HG03565 (cell line): ENCODE data around the gene TTLL11.
"Not testable (repeated sequence)": the region's sequence is repeated elsewhere in the genome, so short reads cannot be mapped to it uniquely, and the experiment has no call there.

Source experiments
- ATAC-seq: cut with Tn5 transposase; IDR thresholded peaks from one replicate; pipeline ENCODE4 v1.9.1; 2021; ENCODE audit warnings: mild to moderate bottlenecking, moderate library complexity; ENCODE audit not compliant: unreplicated experiment

Gene TTLL11

DNA sequence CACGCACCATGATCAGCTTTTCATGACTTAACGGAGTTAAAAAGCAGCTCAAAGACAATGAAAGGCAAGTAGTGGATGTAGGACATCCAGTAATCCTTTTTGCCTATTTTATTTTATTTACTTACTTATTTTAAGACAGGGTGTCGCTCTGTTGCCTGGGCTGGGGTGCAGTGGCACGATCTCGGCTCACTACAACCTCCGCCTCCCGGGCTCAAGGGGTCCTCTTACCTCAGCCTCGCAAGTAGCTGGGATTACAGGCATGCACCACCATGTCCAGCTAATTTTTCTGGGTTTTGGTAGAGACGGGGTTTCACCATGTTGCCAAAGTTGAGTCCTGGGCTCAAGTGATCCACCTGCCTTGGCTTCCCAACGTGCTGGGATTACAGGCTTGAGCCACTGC, 292.7 kb downstream of the TTLL11 start:
- no peak for ATAC-seq

DNA sequence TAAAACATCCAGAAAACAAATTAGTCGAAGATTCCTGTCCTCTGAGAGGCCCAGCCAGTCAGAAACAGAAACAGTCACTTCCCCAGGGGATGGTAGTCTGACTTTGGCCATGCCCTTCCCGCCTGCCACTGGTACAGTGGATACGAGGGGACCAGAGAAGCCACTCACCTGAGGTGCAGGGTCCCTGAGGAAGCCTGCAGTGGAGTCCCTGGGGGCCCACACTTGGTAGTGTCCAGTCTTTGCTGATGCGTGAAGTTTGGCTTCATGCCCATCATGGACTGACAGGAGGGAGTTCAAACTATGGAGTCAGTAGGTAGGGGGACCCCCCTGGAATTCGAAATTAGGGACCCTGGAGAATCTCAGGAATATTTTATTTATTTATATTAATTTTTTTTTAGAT, 294.2 kb downstream of the TTLL11 start:
- no peak for ATAC-seq

DNA sequence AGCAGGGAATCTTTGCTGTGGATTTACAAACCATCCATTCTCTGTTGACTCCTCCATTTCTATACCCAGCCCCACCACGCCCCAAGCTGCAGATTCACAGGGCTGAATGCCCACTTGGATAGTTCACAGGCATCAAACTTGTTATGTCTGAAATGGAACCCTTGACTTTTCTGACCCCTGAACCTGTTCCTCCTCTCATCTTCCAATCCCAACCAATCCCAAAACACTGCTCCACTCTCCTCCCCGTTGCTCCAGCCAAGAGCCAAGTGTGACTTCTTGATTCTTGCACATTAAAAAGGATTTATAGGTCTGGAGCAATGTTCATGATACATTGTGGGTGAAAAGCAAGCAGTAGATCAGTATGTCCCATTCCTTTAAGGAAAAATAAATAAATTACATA, 296.0 kb downstream of the TTLL11 start:
- no peak for ATAC-seq

DNA sequence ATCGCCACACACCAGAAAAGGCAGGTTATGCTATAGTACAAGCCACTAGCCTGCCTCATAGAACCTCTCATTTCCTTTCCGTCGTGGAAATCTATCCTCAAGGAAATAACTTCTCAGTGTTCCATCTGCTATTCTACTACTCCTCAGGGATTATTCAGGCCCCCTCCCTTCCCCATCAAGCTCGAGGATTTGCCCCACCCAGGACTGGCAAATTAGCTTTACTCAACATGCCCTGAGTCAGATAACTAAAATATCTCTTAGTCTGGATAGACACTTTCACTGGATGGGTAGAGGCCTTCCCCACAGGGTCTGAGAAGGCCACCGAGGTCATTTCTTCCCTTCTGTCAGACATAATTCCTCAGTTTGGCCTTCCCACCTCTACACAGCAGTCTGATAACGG, 298.8 kb downstream of the TTLL11 start:
- ATAC-seq, result not testable (repeated sequence)

DNA sequence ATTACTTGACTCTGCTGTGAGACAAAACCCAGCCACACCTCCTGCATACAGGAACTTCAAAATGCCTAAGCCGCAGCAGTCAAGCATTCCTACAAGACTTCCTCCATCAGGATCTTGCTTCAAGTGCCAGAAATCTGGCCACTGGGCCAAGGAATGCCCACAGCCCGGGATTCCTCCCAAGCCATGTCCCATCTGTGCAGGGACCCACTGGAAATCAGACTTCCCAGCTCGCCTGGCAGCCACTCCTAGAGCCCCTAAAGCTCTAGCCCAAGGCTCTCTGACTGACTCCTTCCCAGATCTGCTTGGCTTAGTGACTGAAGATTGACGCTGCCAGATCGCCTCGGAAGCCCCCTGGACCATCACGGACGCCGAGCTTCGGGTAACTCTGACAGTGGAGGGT, 300.6 kb downstream of the TTLL11 start:
- not testable (repeated sequence) for ATAC-seq

DNA sequence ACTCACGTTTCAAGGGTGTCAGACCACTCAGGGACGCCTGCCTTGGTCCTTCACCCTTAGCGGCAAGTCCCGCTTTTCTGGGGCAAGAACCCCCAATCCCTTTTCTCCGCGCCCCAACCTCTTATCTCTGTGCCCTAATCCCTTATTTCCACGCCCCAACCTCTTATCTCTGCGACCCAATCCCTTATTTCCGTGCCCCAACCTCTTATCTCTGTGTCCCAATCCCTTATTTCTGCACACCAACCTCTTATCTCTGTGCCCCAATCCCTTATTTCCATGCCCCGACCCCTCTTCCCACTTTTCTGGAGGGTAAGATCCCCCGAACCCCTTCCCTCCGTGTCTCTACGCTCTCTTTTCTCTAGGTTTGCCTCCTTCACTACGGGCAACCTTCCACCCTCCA, 302.3 kb downstream of the TTLL11 start:
- ATAC-seq, result no peak

DNA sequence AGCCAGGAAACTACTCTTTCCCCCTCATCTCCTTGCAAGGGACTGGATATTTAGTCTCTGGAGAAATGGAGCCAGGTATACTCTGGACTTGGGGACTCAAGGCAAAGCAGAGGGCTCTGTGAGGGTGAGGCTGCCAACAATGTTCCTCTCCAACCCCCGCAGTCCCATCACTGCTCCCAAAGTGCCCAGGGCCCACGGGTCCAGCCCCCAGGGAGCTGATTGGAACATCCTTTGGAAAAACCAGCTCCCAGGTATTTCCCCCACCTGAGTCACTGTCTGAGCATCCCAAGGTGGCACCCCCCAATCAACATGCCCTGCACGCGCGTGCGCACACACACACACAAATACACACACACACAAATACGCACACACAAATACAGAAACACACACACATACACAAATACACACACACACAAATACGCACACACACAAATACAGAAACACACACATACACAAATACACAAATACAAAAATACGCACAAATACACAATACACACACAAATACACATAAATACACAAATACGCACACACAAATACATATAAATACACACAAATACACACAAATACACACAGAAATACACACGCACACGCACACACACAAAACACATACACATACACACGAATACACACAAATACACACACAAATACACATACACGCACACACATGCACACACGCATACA, 304.3 kb downstream of the TTLL11 start:
- ATAC-seq, result no peak

DNA sequence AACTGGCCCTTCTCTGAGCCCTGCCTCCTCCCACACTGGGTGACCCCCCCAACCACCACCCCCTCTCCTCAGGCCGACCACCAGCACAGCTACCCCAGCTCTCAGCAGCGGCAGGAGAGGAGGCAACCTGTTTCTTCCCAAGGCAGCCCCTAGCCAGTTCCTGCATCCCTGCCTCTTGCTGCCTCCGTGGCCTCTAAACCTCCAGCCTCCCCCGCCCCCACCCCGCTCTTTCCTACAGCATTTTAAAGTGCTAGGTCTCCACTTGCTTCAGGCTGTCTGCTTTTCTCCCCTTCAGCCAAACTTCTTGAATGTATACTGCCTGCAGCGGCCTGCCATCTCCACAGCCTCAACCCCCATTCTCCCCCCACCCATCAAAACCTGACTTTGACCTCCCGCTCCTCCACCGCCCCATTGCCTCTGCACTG, 306.1 kb downstream of the TTLL11 start:
- no peak for ATAC-seq

DNA sequence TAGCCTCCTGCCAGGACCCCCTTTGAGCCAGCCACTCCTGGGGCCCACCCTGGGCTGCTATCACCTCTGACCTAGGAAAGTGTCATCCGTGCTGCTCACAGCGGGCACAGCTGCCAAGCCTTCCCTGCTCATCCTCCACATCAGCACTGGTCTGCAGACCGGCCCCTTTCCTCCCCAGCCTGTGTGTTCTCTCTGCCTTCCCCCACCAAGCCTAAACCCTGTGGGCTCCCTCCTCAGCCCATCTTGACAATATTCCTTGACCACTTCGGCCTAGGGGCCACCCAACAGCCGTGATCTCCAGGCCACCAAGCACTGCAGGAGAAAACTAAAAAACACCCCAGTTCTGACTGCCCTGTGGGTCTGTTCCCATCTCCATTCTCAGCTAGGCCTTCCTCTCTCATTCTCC, 306.6 kb downstream of the TTLL11 start:
- no peak for ATAC-seq

DNA sequence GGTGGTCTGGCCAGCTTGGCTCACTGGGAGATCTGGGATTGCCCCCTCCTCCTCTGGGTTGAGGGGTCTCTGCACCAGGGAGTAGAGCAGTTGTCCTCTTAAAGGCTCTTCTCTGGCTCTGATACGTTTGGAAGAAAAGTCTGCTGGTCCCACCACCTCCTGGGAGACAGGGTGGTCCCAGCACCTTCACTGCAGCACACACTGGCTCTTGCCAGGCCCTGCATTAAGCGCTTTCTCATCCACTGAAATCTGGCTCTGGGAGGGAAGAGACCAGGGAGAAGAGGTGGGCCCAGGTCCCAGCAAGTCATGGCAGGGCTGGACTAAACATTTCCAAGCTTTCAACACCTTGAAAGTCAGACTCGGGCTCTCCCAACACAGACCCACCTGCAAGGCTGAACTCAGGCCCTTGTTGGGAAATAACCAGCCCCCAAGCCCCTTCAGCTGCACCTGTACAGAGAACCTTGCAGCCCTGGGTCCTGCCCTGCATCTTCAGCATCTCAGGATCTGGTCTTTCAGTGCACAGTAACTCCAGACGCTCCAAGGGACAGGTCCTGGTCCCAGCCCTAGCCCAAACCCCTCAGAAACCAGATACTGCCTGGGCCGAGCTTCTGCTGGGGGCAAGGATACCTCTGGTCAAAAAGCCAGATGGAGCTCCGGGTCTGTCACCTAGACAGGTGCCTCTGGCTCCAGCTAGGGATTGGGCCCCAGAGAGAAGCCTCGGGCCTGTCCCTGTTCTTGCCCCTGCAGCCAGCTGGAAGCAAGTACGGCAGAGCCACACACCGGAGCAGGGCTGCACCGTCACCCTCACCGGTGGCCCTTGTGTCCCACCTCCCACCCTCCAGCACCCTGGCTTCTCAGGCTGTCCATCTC, 307.2 kb downstream of the TTLL11 start:
- ATAC-seq, result no peak

DNA sequence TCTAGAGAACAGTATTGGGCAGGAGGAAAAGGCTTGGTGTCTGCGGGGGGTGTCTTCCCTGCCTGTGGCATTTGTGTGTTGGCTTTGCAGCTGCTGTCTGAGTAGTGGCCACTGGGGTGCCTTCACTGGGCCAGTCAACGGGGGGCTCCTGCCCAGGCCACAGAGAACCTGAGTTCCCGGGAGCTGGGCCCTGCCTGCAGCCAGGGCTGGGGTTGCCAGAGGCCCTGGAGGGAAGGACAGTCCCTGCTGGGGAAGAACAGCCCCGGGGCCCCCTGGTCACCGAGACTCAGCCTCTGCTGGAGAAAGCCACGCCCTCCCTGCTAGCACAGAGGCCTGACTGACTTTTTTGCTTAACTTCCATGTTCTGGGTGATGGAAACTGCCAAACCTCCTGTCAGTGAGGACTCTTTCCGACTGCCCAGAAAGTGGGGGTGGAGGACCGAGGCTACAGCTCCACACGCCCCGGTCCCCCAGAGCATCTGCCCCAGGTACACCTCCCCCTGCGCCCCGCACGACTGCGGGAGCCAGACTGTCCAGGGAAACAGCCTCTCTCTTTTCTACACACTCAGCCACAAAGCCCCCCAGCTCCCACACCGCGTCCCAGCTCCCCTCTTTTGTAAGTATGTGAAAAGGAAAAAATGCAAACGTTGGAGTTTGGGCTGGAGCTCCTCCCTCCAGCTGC, 308.2 kb downstream of the TTLL11 start:
- no peak for ATAC-seq

DNA sequence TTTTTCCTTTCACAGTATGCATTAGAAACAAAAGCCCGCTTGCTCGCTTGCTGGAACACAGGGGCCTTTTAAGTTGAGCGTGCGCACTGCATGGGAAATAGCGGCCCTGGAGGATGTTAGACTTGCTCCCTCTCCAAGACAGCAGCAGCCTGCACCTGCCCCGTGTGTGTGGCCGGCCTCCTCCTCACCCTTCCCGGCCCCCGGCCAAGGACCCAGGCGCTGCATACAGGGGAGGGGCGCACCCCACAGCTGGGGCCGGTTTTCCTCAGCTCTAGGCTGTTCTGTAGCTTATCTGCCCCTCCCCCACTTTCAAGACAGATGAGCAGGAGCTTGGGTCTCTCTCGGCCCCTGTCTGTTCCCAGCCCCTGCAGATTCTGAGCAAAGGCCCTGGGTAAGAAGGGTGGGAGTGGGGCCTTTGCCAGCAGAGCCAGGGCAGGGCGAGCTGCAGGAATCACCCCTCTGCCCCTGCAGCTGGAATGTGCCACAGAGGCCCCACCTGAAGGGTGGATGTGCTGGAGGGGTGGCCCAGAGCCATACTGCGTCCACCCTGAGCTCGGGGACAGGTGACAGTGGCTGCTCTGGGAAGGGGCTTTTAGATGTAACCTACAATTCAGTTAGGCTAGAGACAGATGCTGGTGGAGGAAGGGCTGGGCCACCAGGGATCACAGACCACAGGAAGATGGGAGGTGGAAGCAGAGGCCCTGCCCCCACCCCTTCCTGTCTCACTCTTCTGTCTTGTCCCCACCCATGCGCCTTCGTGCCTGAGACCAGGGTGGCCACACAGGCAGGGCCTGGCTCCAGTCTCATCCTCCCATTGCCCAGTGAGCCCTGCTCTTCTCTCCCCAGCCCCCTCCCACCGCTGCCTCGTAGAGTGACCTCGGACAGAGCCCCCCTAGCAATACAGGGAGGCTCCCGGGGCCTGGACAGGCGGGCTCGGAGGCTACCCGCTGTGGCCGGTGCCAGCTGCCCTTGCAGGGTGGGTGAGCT, 309.3 kb downstream of the TTLL11 start:
- ATAC-seq, result no peak

DNA sequence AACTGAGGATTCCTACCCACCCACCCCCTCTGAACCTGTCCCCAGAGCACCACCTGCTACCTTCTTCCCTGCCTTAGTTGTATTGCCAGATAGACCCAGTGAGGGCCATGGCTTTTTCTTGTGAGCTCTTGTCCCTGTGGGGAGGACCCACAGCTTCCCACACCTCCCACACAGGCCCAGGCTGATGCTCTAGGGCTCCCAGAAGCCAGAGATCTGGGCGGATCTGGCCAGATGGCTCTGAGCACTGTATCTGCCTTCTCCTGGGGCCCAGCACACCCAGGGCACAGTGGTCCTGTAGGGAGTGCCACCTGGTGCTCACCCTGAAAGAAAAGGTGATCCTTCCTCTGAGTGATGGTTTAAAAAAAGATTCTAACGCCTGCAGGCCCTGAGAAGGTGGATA, 310.0 kb downstream of the TTLL11 start:
- no peak for ATAC-seq

DNA sequence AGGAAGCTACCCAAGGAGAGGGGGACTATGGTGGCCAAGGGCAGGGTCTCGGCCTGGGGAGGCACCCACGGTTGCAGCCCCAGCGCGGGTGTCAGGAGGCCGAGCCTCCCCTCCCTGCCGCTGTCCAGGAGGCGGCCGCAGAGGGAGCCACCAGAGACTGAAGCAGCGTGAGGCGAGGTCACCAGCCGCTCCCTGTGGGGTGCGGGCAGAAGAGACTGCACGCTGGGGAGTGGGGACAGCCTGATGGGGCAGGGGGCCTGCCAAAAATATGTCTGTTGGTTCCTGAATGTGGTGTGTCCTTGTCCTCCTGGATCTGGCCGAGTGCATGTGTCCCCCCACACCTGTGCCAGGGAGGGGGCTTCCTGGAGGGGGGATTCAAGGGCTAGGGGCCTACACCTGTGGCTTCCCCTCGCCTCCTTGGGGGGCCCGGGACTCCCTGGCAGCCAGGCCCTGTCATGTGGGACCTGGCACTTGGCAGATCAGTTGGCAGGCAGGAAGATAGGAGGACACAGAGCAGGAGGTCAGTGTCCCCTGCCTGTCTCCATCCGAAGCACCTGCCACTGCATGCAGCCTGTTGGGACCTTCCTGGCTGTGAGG, 310.5 kb downstream of the TTLL11 start:
- ATAC-seq, result no peak

DNA sequence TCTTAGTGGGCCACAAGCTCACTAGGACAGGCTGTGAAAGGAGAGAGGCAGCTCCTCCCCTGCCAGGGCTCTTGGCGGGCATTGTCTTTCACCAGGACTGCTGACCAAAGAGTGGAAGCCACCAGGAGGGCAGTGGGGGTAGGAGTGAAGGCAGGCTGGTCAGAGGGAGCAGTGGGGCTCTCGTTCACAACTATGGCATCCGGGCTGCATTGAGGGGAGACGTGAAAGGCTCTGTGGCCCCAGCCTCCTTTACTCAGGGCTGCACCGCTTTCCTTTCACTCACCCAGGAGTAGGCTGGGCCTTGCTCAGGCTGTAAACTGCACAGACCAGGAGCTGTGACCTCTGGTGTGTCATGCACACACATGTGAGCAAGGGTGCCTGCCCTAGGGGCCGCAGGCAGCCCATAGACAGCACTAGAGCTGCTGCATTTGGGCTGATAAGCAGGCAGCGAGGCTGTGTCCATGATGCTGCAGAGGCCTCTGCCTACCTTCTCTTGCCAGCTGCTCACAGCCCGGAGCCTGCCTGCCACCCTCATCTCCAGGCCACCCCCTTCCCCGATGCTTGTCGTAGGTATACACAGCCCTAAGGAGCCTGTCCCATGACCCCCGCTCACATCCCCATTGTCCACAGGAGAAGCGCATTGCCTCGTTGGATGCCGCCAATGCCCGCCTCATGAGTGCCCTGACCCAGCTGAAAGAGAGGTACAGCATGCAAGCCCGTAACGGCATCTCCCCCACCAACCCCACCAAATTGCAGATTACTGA, 311.2 kb downstream of the TTLL11 start:
- no peak for ATAC-seq

DNA sequence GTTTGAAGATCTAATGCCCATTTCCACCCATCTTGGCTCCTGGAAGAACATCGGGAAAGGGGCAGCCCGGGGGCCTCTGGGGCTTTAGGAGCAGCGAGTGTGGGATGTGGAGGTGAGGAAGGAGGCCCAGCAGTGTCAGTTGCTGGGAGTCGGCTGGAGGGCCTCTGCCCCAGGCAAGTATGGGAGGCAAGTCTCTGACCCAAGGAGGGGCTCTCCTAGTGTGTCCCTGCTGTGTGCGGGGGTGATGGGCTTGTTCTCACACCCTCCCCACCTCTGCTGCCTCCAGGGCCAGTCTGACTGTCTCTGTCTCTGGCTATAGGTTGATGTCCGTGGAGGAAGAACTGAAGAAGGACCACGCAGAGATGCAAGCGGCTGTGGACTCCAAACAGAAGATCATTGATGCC, 312.0 kb downstream of the TTLL11 start:
- no peak for ATAC-seq

DNA sequence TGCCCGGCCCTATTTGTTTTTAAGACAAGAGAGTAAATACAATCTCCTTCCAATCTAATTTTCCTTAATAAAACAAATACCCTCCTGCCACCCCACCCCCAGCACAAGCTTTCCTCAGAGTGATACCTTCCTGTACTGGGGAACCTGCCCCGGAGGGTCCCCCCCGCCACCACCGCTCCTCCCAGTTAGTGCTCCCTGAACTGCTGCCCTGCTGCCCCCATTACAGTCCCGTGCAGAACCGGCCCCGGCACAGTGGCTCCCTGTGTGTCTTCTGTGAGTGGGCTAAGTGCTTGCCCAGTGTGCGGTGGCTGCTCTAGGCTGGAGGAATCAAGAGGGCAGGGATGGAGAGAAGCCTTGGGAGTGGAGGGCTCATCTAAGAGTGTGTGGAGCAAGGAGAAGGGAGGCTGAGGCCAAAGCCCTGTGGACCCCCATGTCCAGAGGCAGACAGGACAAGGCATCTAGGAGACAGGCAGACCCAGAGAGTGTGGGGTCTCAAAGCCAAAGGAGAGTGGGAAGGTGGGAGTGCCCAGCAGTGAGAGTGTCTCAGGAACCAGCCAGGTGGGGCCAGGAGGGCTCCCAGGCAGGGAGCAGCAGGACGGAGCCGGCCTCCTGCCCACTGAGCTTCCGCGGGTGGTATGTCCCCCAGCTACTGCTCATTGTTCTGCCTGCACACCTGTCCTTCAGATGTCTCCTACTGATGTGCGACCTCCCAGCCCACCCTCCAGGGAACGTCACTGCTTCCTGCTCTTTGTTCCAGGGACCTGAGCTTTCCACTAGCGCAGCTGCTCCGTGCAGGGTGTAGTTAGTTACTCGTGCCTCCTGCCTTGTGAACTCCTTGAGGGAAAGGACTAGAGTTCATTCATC, 312.7 kb downstream of the TTLL11 start:
- ATAC-seq, result no peak

DNA sequence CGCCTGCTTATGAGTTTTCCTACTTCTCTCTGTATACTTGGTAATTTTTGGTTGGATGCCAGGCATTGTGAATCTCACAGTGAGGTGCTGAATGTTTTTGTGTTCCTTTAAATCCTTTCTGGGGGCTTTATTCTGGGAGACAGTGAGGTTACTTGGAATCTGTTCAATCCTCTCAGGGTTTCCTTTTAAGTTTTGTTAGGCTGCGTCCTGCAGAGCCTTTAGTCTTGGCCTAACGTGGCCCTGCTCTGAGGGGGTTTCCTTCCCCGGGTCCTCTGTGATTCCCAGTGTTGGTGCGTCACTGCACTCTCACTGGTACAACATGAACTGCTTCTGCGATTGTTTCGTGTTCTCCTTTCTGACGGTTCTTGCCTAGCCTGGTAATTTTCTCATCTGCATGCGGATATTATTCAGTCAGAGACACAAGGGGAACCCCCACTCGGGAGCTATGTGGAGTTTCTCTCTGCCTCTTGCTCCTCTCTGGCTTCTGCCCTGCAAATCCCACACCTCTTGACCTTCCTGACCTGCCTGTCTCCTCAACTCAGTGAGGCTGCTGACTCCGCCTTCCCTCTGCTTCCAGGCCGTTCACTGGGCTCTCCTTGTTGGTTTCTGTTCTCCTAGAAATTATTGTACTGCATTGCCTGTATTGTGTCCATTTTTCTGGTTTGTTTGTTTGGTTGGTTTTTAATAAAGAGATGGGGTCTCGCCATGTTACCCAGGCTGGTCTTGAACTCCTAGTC, 313.6 kb downstream of the TTLL11 start:
- no peak for ATAC-seq
